GM23338 (cell line): ENCODE results near the gene HSPB6. TPM values are rescaled to one million over a fixed set of nuclear protein-coding genes. Genes with fewer than 3 reads are reported as not detected.

Experiments used
- CREB1 ChIP-seq: fragments of 250-450 bp; sonication (Bioruptor Pico); IDR thresholded peaks from 2 replicates; pipeline ENCODE4 v1.5.0; 2020; ENCODE audit warnings: low read depth, mild to moderate bottlenecking, moderate library complexity
- EZH2 ChIP-seq: fragments of 200-600 bp; sonication (generic); IDR thresholded peaks from one replicate; pipeline ENCODE4 v1.8.0; 2017; ENCODE audit warnings: antibody characterized with exemption, mild to moderate bottlenecking, low read depth; ENCODE audit not compliant: unreplicated experiment
- JUNB ChIP-seq: IDR thresholded peaks from one replicate; pipeline ENCODE4 v1.6.1; 2016; ENCODE audit warnings: antibody characterized with exemption; ENCODE audit not compliant: unreplicated experiment
- NANOG ChIP-seq: IDR thresholded peaks from 2 replicates; pipeline ENCODE4 v1.6.1; 2016; ENCODE audit warnings: antibody characterized with exemption, borderline replicate concordance
- POLR2AphosphoS5 ChIP-seq: IDR thresholded peaks from 2 replicates; pipeline ENCODE4 v1.6.1; 2016; ENCODE audit warnings: antibody characterized with exemption, low read depth
- STAT1 ChIP-seq: IDR thresholded peaks from one replicate; pipeline ENCODE4 v1.6.1; 2016; ENCODE audit warnings: antibody characterized with exemption; ENCODE audit not compliant: unreplicated experiment
- ZNF114 ChIP-seq: fragments of 250-450 bp; sonication (Bioruptor Pico); IDR thresholded peaks from 2 replicates; pipeline ENCODE4 v1.5.0; 2020; ENCODE audit warnings: mild to moderate bottlenecking, moderate library complexity
- polyA plus RNA-seq: library from polyadenylated mRNA; unstranded; fragments of >200 nt; fragmentation: Nextera tagmentation; extraction: Ambion mirVana; gene quantifications from 2 replicates; pipeline ENCODE4 v1.2.1, GENCODE V29; 2016
- total RNA-seq: library from RNA; depleted of rRNA; stranded (reverse); fragments of >200 nt; shearing (Covaris generic); gene quantifications from 2 replicates; pipeline ENCODE4 v1.2.3, GENCODE V29; 2014
- TF ChIP-seq, protein P1 (sequence below): fragments of 250-450 bp; sonication (Bioruptor Pico); IDR thresholded peaks from 2 replicates; pipeline ENCODE4 v1.5.0; 2020; ENCODE audit warnings: mild to moderate bottlenecking, moderate library complexity
- TF ChIP-seq, protein P2 (sequence below): IDR thresholded peaks from one replicate; pipeline ENCODE4 v1.6.1; 2018; ENCODE audit warnings: antibody characterized with exemption; ENCODE audit not compliant: unreplicated experiment
- TF ChIP-seq, protein P3 (sequence below): IDR thresholded peaks from 2 replicates; pipeline ENCODE4 v1.6.1; 2016; ENCODE audit warnings: antibody characterized with exemption

The HSPB6 gene
- total and polyA plus RNA-seq, 2 experiments from 2014 or later, result 0.87 to 3.2 TPM

DNA sequence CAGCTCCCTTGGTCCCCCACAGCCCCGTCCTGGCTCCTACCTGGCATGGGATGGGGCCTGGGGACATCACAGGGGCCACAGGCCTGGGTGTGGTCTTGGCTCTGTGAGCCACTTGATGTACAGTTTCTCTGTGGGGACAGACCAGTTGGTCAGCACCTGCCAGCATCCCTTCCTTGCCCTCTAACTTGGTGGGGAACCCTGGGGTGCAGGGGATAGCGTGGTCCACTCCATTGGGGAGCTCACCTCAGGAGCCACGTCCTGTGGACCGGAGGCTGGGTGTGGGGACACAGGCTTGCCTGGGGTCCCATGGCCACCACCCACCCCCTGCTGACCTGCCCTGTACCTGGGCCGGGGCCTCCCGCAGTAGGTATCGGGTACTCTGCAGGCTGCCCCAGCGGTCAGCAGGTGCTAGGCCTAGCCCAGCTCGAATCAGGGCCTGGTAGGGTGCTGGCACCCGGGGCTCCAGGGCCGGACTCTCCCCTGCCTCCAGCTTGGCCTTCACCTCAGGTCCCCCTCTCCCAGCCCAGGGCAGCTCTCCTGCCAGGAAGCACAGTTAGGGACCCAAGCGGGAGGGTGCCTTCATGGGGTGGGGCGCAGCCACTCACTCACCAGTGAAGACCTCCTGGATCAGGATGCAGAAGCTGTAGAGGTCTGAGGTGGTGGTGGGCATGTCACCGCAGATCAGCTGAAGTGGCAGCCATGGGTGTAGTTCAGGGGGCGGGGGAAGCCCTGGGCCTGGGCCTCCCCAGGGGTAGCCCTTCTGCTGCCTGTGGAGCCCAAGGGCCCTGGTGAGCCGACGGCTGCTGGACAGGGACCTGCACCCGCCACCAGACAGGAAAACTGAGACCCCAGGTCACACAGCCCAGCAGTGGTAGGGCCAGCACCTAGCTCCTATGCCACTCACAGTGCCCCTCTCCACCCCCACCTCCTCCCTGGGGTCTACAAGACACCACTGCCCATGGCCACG lies 33.4 kb upstream of the HSPB6 start (continued):
- TF ChIP-seq, protein P1, sequence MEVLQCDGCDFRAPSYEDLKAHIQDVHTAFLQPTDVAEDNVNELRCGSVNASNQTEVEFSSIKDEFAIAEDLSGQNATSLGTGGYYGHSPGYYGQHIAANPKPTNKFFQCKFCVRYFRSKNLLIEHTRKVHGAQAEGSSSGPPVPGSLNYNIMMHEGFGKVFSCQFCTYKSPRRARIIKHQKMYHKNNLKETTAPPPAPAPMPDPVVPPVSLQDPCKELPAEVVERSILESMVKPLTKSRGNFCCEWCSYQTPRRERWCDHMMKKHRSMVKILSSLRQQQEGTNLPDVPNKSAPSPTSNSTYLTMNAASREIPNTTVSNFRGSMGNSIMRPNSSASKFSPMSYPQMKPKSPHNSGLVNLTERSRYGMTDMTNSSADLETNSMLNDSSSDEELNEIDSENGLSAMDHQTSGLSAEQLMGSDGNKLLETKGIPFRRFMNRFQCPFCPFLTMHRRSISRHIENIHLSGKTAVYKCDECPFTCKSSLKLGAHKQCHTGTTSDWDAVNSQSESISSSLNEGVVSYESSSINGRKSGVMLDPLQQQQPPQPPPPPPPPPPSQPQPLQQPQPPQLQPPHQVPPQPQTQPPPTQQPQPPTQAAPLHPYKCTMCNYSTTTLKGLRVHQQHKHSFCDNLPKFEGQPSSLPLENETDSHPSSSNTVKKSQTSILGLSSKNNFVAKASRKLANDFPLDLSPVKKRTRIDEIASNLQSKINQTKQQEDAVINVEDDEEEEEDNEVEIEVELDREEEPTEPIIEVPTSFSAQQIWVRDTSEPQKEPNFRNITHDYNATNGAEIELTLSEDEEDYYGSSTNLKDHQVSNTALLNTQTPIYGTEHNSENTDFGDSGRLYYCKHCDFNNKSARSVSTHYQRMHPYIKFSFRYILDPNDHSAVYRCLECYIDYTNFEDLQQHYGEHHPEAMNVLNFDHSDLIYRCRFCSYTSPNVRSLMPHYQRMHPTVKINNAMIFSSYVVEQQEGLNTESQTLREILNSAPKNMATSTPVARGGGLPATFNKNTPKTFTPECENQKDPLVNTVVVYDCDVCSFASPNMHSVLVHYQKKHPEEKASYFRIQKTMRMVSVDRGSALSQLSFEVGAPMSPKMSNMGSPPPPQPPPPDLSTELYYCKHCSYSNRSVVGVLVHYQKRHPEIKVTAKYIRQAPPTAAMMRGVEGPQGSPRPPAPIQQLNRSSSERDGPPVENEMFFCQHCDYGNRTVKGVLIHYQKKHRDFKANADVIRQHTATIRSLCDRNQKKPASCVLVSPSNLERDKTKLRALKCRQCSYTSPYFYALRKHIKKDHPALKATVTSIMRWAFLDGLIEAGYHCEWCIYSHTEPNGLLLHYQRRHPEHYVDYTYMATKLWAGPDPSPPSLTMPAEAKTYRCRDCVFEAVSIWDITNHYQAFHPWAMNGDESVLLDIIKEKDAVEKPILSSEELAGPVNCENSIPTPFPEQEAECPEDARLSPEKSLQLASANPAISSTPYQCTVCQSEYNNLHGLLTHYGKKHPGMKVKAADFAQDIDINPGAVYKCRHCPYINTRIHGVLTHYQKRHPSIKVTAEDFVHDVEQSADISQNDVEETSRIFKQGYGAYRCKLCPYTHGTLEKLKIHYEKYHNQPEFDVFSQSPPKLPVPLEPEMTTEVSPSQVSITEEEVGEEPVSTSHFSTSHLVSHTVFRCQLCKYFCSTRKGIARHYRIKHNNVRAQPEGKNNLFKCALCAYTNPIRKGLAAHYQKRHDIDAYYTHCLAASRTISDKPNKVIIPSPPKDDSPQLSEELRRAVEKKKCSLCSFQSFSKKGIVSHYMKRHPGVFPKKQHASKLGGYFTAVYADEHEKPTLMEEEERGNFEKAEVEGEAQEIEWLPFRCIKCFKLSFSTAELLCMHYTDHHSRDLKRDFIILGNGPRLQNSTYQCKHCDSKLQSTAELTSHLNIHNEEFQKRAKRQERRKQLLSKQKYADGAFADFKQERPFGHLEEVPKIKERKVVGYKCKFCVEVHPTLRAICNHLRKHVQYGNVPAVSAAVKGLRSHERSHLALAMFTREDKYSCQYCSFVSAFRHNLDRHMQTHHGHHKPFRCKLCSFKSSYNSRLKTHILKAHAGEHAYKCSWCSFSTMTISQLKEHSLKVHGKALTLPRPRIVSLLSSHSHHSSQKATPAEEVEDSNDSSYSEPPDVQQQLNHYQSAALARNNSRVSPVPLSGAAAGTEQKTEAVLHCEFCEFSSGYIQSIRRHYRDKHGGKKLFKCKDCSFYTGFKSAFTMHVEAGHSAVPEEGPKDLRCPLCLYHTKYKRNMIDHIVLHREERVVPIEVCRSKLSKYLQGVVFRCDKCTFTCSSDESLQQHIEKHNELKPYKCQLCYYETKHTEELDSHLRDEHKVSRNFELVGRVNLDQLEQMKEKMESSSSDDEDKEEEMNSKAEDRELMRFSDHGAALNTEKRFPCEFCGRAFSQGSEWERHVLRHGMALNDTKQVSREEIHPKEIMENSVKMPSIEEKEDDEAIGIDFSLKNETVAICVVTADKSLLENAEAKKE (CRISPR knock-in tag), result no peak
- TF ChIP-seq, protein P2, sequence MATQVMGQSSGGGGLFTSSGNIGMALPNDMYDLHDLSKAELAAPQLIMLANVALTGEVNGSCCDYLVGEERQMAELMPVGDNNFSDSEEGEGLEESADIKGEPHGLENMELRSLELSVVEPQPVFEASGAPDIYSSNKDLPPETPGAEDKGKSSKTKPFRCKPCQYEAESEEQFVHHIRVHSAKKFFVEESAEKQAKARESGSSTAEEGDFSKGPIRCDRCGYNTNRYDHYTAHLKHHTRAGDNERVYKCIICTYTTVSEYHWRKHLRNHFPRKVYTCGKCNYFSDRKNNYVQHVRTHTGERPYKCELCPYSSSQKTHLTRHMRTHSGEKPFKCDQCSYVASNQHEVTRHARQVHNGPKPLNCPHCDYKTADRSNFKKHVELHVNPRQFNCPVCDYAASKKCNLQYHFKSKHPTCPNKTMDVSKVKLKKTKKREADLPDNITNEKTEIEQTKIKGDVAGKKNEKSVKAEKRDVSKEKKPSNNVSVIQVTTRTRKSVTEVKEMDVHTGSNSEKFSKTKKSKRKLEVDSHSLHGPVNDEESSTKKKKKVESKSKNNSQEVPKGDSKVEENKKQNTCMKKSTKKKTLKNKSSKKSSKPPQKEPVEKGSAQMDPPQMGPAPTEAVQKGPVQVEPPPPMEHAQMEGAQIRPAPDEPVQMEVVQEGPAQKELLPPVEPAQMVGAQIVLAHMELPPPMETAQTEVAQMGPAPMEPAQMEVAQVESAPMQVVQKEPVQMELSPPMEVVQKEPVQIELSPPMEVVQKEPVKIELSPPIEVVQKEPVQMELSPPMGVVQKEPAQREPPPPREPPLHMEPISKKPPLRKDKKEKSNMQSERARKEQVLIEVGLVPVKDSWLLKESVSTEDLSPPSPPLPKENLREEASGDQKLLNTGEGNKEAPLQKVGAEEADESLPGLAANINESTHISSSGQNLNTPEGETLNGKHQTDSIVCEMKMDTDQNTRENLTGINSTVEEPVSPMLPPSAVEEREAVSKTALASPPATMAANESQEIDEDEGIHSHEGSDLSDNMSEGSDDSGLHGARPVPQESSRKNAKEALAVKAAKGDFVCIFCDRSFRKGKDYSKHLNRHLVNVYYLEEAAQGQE, result no peak
- TF ChIP-seq EZH2 (no peak), CREB1 (CRISPR knock-in tag) (no peak), ZNF114 (no peak), STAT1 (no peak), POLR2AphosphoS5 (no peak), JUNB (no peak), NANOG (no peak)
- TF ChIP-seq, protein P3, sequence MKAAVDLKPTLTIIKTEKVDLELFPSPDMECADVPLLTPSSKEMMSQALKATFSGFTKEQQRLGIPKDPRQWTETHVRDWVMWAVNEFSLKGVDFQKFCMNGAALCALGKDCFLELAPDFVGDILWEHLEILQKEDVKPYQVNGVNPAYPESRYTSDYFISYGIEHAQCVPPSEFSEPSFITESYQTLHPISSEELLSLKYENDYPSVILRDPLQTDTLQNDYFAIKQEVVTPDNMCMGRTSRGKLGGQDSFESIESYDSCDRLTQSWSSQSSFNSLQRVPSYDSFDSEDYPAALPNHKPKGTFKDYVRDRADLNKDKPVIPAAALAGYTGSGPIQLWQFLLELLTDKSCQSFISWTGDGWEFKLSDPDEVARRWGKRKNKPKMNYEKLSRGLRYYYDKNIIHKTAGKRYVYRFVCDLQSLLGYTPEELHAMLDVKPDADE, result no peak
